Hepatocyte (in vitro differentiated cells): ENCODE results near the gene ATP9A. TPM values are rescaled to one million over a fixed set of nuclear protein-coding genes. Genes with fewer than 3 reads are reported as not detected.
"Not testable (repeated sequence)": the region's sequence is repeated elsewhere in the genome, so short reads cannot be mapped to it uniquely, and the experiment has no call there.

ENCODE experiments used
- DNase-seq: peaks from one replicate; pipeline ENCODE4 v3.0.0-alpha.2; 2016; ENCODE audit warnings: low spot score
- H2AFZ ChIP-seq: fragments of 200-600 bp; sonication (generic); 2 replicates; pipeline ENCODE4 v1.6.0; 2016; ENCODE audit warnings: antibody characterized with exemption, mild to moderate bottlenecking
- H3K27ac ChIP-seq: fragments of 200-600 bp; sonication (generic); 2 replicates; pipeline ENCODE4 v1.5.1; 2016; ENCODE audit warnings: mild to moderate bottlenecking
- H3K27me3 ChIP-seq: fragments of 200-600 bp; sonication (generic); 2 replicates; pipeline ENCODE4 v1.6.1; 2016
- H3K36me3 ChIP-seq: fragments of 200-600 bp; sonication (generic); replicated peaks from 2 replicates; pipeline ENCODE4 v1.5.1; 2016; ENCODE audit warnings: low read depth; ENCODE audit not compliant: insufficient read depth
- H3K4me1 ChIP-seq: fragments of 200-600 bp; sonication (generic); 2 replicates; pipeline ENCODE4 v1.5.1; 2016; ENCODE audit warnings: mild to moderate bottlenecking, moderate library complexity; ENCODE audit not compliant: insufficient read depth
- H3K4me2 ChIP-seq: fragments of 200-600 bp; sonication (generic); 2 replicates; pipeline ENCODE4 v1.6.0; 2016
- H3K4me3 ChIP-seq: fragments of 200-600 bp; sonication (generic); 2 replicates; pipeline ENCODE4 v1.5.1; 2016; ENCODE audit warnings: mild to moderate bottlenecking
- H3K79me2 ChIP-seq: fragments of 200-600 bp; sonication (generic); 2 replicates; pipeline ENCODE4 v1.6.0; 2017; ENCODE audit warnings: mild to moderate bottlenecking
- H3K9me2 ChIP-seq: fragments of 200-600 bp; sonication (generic); replicated peaks from 2 replicates; pipeline ENCODE4 v1.6.0; 2017; ENCODE audit warnings: mild to moderate bottlenecking; ENCODE audit not compliant: insufficient read depth
- H3K9me3 ChIP-seq: fragments of 200-600 bp; sonication (generic); 2 replicates; pipeline ENCODE4 v1.5.1; 2016; ENCODE audit warnings: low read depth, mild to moderate bottlenecking
- H4K20me1 ChIP-seq: fragments of 200-600 bp; sonication (generic); 2 replicates; pipeline ENCODE4 v1.6.0; 2016; ENCODE audit warnings: mild to moderate bottlenecking; ENCODE audit not compliant: insufficient read depth, poor library complexity, severe bottlenecking
- CTCF ChIP-seq: fragments of 200-600 bp; sonication (generic); IDR thresholded peaks from 2 replicates; pipeline ENCODE4 v1.5.1; 2016; ENCODE audit warnings: antibody characterized with exemption, mild to moderate bottlenecking; ENCODE audit not compliant: poor library complexity
- EZH2 ChIP-seq: fragments of 200-600 bp; sonication (generic); IDR thresholded peaks from 2 replicates; pipeline ENCODE4 v1.6.1; 2016; ENCODE audit warnings: antibody characterized with exemption, mild to moderate bottlenecking, borderline replicate concordance
- EZH2phosphoT487 ChIP-seq: fragments of 200-600 bp; sonication (generic); IDR thresholded peaks from one replicate; pipeline ENCODE4 v1.6.1; 2018; ENCODE audit warnings: antibody characterized with exemption, mild to moderate bottlenecking, low read depth, moderate library complexity; ENCODE audit not compliant: unreplicated experiment, severe bottlenecking
- WGBS: methylation state at CpG from one replicate; pipeline ENCODE4 v1.1.6; 2016; ENCODE audit warnings: low lambda C conversion rate; ENCODE audit errors: missing lambda C conversion rate; 5-methylcytosine and 5-hydroxymethylcytosine counted together
- polyA plus RNA-seq: library from polyadenylated mRNA; unstranded; fragments of >200 nt; fragmentation: Nextera tagmentation; extraction: Ambion mirVana; gene quantifications from 2 replicates; pipeline ENCODE4 v1.2.1, GENCODE V29; 2016
- total RNA-seq: library from RNA; depleted of rRNA; stranded (reverse); fragments of >200 nt; gene quantifications from 2 replicates; pipeline ENCODE4 v1.2.3, GENCODE V29; 2014

ATP9A gene
- total and polyA plus RNA-seq, 2 experiments from 2014 or later: 12.1 to 28.1 TPM

- Histone ChIP-seq H3K36me3 (no peaks in the 10 kb centered on the region), H3K9me3 (no peaks in the 10 kb centered on the region)
Observed at GRCh38 chr20:51571460-51571794, 196.8 kb downstream of the ATP9A start.

GRCh38 chr20:51570739-51571459 lies 197.3 kb downstream of the ATP9A start:
- 60% methylated on average over 16 of the region's 16 CpGs for WGBS
- DNase-seq: no peak

More at GRCh38 chr20:51571460-51571794, 196.8 kb downstream of the ATP9A start:
- Histone ChIP-seq H3K4me1 (no peaks in the 10 kb centered on the region), H3K79me2 (no peaks in the 10 kb centered on the region), H3K4me2 (no peak overlapping the region), H4K20me1 (no peaks in the 10 kb centered on the region), H2AFZ (no peak overlapping the region), H3K9me2 (no peaks in the 10 kb centered on the region), H3K27ac (no peak overlapping the region), H3K4me3 (no peak overlapping the region), H3K27me3 (no peaks in the 10 kb centered on the region)
- DNase-seq: no peak
- WGBS: 93% methylated on average over 4 of the region's 4 CpGs
- TF ChIP-seq EZH2phosphoT487 (no peak), CTCF (no peak), EZH2 (no peak)

GRCh38 chr20:51569815-51570738 lies 198.1 kb downstream of the ATP9A start:
- Histone ChIP-seq H3K36me3 (no peaks in the 10 kb centered on the region), H3K4me1 (no peaks in the 10 kb centered on the region), H3K79me2 (no peaks in the 10 kb centered on the region), H3K27me3 (peaks cover 3% of the 10 kb centered on the region), H3K27ac (no peak overlapping the region), H2AFZ (no peak overlapping the region), H3K9me2 (no peaks in the 10 kb centered on the region), H3K4me3 (no peak overlapping the region), H3K4me2 (no peak overlapping the region), H3K9me3 (no peaks in the 10 kb centered on the region), H4K20me1 (no peaks in the 10 kb centered on the region)
- TF ChIP-seq EZH2phosphoT487 (no peak), CTCF (no peak), EZH2 (no peak)
- DNase-seq: no peak
- 91% methylated on average over 25 of the region's 25 CpGs for WGBS

More at GRCh38 chr20:51570739-51571459, 197.3 kb downstream of the ATP9A start:
- Histone ChIP-seq H3K4me1 (no peaks in the 10 kb centered on the region), H3K79me2 (no peaks in the 10 kb centered on the region), H3K9me2 (no peaks in the 10 kb centered on the region), H3K9me3 (no peaks in the 10 kb centered on the region), H3K27ac (no peak overlapping the region), H4K20me1 (no peaks in the 10 kb centered on the region), H3K4me3 (no peak overlapping the region), H3K36me3 (no peaks in the 10 kb centered on the region), H3K27me3 (peaks cover 3% of the 10 kb centered on the region), H3K4me2 (no peak overlapping the region), H2AFZ (no peak overlapping the region)
- TF ChIP-seq EZH2phosphoT487: no peak
- no peak for TF ChIP-seq CTCF
- no peak for TF ChIP-seq EZH2

- not testable (repeated sequence) for H3K9me3 ChIP-seq, H3K79me2 ChIP-seq, H3K4me2 ChIP-seq, H3K4me1 ChIP-seq, H3K9me2 ChIP-seq, DNase-seq, H3K36me3 ChIP-seq, H3K27ac ChIP-seq, H3K4me3 ChIP-seq, H3K27me3 ChIP-seq, H2AFZ ChIP-seq, H4K20me1 ChIP-seq
- 64% methylated on average over 3 of the region's 3 CpGs for WGBS
Observed at GRCh38 chr20:51568533-51568932, 199.7 kb downstream of the ATP9A start.
